Naive thymus-derived CD8-positive, alpha-beta T cell (primary cell): Measurements from ENCODE around the gene SATB2. TPM values are rescaled to one million over a fixed set of nuclear protein-coding genes. Genes with fewer than 3 reads are reported as not detected.
A peak's percentile ranks its signal among the peaks of the same experiment; 100 is the strongest.

ENCODE experiments used
- ATAC-seq, 2 donors: fragments of 150-1000 bp; cut with Tn5 transposase in 1 of 2; sonication (Bioruptor Pico), chemical (Tn5 transposase) in 1 of 2; 1 replicate in 1 of 2; 2 replicates in 1 of 2; pipeline ENCODE4 v1.10.0; 2021; ENCODE audit warnings: mild to moderate bottlenecking in 2 of 2, moderate library complexity in 2 of 2
- POLR2A ChIA-PET: fragments of 350-600 bp; sonication (Branson Sonifier 250); formaldehyde crosslinking; loops from one replicate; lab custom pipeline; 2021; ENCODE audit warnings: antibody characterized with exemption; lab: Charles Lee
- DNase-seq, 10 donors: peaks; one replicate each; pipeline versions ENCODE4 v3.0.0 to v3.0.0-alpha.2; 2020 to 2022
- H3K27ac Mint-ChIP-seq, 10 donors: one replicate each; pipeline ENCODE4 v1.8.0; 2020 to 2022; ENCODE audit warnings: mild to moderate bottlenecking in 10 of 10, mixed read lengths in 10 of 10, moderate library complexity in 4 of 10, inconsistent platforms in 1 of 10
- H3K27me3 Mint-ChIP-seq, 5 donors: one replicate each; pipeline ENCODE4 v1.8.0; 2021 to 2022; ENCODE audit warnings: mixed read lengths in 5 of 5
- H3K36me3 Mint-ChIP-seq, 3 donors: one replicate each; pipeline ENCODE4 v1.8.0; 2020 to 2022; ENCODE audit warnings: mixed read lengths in 3 of 3, mild to moderate bottlenecking in 2 of 3, inconsistent platforms in 1 of 3
- H3K4me1 Mint-ChIP-seq, 4 donors: one replicate each; pipeline ENCODE4 v1.8.0; 2021 to 2022; ENCODE audit warnings: mixed read lengths in 4 of 4
- H3K4me3 Mint-ChIP-seq, 10 donors: one replicate each; pipeline ENCODE4 v1.8.0; 2020 to 2022; ENCODE audit warnings: mild to moderate bottlenecking in 10 of 10, mixed read lengths in 10 of 10, moderate library complexity in 6 of 10, inconsistent platforms in 1 of 10
- H3K9me3 Mint-ChIP-seq, 9 donors: one replicate each; pipeline ENCODE4 v1.8.0; 2020 to 2022; ENCODE audit warnings: mixed read lengths in 9 of 9, mild to moderate bottlenecking in 3 of 9, inconsistent platforms in 1 of 9, moderate library complexity in 1 of 9
- polyA plus RNA-seq, 3 donors: library from polyadenylated mRNA; unstranded; fragments of 300-500 nt; fragmentation: Illumina TruSeq; gene quantifications; one replicate each; pipeline ENCODE4 v1.2.3, GENCODE V29; 2021
- total RNA-seq, 8 experiments: library from RNA in 2 of 8; stranded (reverse) in 2 of 8; gene quantifications; one replicate each; pipeline ENCODE4 v1.2.3 and lab custom pipeline; 2021 to 2026

SATB2 gene
- total and polyA plus RNA-seq, 5 experiments from 2014 or later = 0.02 to 0.74 (median 0.46) TPM; not detected in 1

DNA sequence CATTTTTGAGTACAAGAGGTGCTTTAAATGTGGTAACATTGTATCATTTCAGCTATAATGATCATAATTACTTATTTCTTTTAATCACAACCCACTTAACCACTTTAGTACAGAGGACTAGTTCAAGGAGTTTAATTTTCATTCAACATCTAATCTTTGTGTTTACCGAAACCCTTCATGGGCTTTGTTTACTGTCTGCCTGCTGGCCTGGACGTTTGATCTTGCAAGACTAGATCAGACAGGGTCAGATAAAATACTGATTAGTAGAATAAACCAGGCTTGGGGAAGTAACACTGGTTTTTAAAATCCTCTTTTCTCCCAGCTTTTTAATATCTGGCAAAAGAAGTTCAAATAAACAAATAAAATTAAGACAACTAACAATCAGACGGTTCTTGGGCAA lies 93.6 kb downstream of the SATB2 start:
- no peaks in the 10 kb centered on the region for H3K9me3 Mint-ChIP-seq
- POLR2A ChIA-PET = no interaction called here
- H3K36me3 Mint-ChIP-seq = no peaks in the 10 kb centered on the region
- no peak overlapping the region for H3K27ac Mint-ChIP-seq
- H3K4me3 Mint-ChIP-seq = no peak overlapping the region
- H3K4me1 Mint-ChIP-seq = no peaks in the 10 kb centered on the region
- DNase-seq = no peak
- no peak for ATAC-seq
- peaks cover 12 to 32% (median 15%) of the 10 kb centered on the region in 5 donors for H3K27me3 Mint-ChIP-seq

DNA sequence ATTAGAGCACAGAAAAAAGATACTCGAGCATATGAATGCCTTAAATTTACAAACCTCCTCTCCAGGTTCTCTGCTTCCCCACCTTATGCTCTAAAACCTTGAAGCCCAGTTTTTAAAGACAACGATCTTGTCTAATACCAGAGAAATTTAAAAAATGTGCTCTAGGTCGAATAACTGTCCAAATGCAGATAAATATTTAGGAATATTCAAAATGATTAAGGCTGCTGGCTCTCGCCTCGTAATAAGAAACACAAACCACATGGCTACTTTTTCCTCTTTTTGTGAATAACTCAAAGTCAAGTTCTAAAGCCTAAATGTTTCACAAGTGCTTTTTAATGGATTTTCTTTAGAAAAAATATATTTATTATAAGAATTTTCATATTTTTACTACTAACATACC lies 101.3 kb downstream of the SATB2 start:
- no peak overlapping the region for H3K27ac Mint-ChIP-seq
- no peaks in the 10 kb centered on the region for H3K9me3 Mint-ChIP-seq
- no peaks in the 10 kb centered on the region for H3K4me1 Mint-ChIP-seq
- POLR2A ChIA-PET = no interaction called here
- H3K4me3 Mint-ChIP-seq = no peak overlapping the region
- peaks cover 5 to 23% (median 11%) of the 10 kb centered on the region in 5 donors for H3K27me3 Mint-ChIP-seq
- H3K36me3 Mint-ChIP-seq = no peaks in the 10 kb centered on the region
- ATAC-seq = no peak
- DNase-seq = no peak

DNA sequence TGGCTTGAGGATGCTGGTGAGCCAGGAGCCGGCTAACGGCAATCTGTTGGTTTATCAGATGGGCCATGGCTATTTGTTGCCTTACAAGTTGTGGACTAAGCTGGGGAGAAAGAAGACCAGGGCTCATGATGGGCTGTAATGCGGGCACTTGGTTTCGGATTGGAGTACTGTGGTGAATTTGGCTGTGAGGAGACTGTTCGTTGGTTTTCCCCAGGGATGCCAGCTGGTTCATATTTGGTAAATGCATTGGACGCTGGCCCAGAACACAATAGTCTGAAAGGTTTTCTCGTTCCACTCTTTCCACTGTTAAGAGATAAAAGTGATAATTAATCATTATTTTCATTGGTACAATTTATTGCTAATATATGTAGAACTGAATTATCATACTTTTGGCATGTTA lies 108.9 kb downstream of the SATB2 start:
- Mint-ChIP-seq H3K27me3 (peaks cover 3 to 12% (median 7%) of the 10 kb centered on the region in 5 donors), H3K9me3 (peaks cover 0 to 7% (median 0%) of the 10 kb centered on the region in 9 donors), H3K4me3 (no peak overlapping the region), H3K27ac (no peak overlapping the region), H3K4me1 (no peaks in the 10 kb centered on the region), H3K36me3 (no peaks in the 10 kb centered on the region)
- no peak for ATAC-seq
- DNase-seq = no peak
- POLR2A ChIA-PET = no interaction called here

- peaks cover 0 to 11% (median 2%) of the 10 kb centered on the region in 5 donors for H3K27me3 Mint-ChIP-seq
- H3K36me3 Mint-ChIP-seq = no peaks in the 10 kb centered on the region
- H3K9me3 Mint-ChIP-seq = peaks cover 0 to 7% (median 0%) of the 10 kb centered on the region in 9 donors
- POLR2A ChIA-PET = no interaction called here
- H3K4me3 Mint-ChIP-seq = no peak overlapping the region
- H3K4me1 Mint-ChIP-seq = no peaks in the 10 kb centered on the region
- DNase-seq (no peak), ATAC-seq (no peak)
- H3K27ac Mint-ChIP-seq = peak overlapping the region in 1 of 10 donors; percentile 1
Observed at GRCh38 chr2:199344012-199344411, 113.7 kb downstream of the SATB2 start.

DNA sequence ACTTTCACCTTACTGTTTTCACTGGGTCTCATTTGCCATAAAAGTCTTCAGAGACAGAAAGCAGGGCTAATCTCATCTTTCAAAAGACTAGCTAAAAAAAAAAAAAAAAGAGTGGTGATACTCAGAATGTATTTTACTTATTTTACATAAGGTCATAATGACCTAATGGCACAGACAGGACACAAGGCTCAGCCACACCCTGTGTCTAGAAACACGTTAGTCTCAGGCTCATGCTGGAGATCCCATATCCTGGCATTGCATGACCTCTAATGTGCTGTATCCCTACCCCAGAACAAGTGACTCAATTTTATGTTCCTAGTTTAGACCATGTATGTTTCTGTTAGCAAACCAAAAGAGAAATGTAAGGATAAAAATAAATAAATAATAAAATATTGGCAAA lies 115.4 kb downstream of the SATB2 start:
- no peaks in the 10 kb centered on the region for H3K36me3 Mint-ChIP-seq
- no peak for ATAC-seq
- H3K27ac Mint-ChIP-seq = no peak overlapping the region
- no peak overlapping the region for H3K4me3 Mint-ChIP-seq
- no peaks in the 10 kb centered on the region for H3K4me1 Mint-ChIP-seq
- POLR2A ChIA-PET = interaction anchor here (0.6 kb wide), 1 partner anchor 66 kb away, joined by 3 read pairs; no protein-coding TSS in a partner anchor
- H3K27me3 Mint-ChIP-seq = peaks cover 0 to 10% (median 0%) of the 10 kb centered on the region in 5 donors
- DNase-seq = no peak
- peaks cover 0 to 4% (median 0%) of the 10 kb centered on the region in 9 donors for H3K9me3 Mint-ChIP-seq

DNA sequence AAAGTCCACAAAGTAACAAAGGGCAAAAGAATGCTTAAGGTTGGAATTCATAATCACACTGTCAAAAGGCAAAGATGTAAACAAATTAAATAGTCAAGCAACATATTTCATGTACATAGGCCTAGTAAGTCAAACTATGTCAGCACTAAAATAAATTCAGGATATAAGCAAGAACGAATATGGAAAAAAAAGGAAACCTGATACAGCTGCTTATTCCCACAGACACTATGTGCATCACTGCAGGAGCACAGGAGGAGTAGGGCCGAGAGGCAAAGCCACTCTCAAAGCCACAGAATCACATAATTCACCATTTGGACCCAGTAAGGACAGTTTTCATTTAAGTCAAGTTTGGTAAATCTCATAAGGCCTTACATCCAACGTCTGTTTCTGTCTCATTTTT lies 116.6 kb downstream of the SATB2 start:
- Mint-ChIP-seq H3K4me3 (no peak overlapping the region), H3K27ac (no peak overlapping the region), H3K4me1 (no peaks in the 10 kb centered on the region), H3K27me3 (peaks cover 0 to 9% (median 0%) of the 10 kb centered on the region in 5 donors), H3K9me3 (peaks cover 0 to 4% (median 0%) of the 10 kb centered on the region in 9 donors), H3K36me3 (no peaks in the 10 kb centered on the region)
- POLR2A ChIA-PET = no interaction called here
- DNase-seq (no peak), ATAC-seq (no peak)

DNA sequence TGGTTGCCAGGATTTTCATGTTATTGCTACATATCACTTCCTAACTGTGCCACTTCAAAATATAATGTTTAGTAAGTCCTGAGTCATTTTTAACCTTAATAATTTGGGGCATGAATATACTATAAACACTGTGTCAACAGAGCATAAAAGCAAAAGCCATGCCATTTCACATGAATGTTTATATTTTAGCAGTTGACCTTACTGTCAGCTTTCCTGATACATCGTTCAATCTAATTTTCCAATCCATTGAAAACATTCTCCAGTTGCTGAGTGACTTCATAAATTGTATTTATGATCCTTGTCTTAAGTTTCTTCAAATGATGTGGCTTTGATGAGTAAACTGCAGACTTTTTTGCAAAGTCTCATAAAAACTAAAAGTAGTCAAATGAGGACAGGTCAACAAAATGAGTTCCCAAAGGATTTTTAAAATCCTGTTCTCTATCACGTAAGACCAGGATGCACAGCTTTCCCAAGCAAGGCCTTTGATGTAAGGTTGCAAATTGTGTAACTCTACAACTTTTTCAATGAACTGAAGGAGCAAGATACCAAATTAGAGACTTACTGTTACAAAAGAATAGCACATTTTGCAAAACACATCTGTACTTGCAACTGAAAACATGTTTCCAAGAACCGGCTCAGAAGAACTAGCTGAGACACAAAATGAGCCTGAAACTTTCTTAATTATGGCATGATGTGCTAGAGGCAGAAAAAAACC lies 117.7 kb downstream of the SATB2 start:
- Mint-ChIP-seq H3K27ac (no peak overlapping the region), H3K4me1 (no peaks in the 10 kb centered on the region), H3K4me3 (no peak overlapping the region), H3K27me3 (peaks cover 0 to 6% (median 0%) of the 10 kb centered on the region in 5 donors), H3K9me3 (peaks cover 0 to 2% (median 0%) of the 10 kb centered on the region in 9 donors), H3K36me3 (no peaks in the 10 kb centered on the region)
- no peak for ATAC-seq
- no peak for DNase-seq
- POLR2A ChIA-PET = no interaction called here

- Mint-ChIP-seq H3K36me3 (no peaks in the 10 kb centered on the region), H3K27ac (no peak overlapping the region), H3K27me3 (peaks cover 0 to 9% (median 2%) of the 10 kb centered on the region in 5 donors), H3K9me3 (no peaks in the 10 kb centered on the region), H3K4me3 (no peak overlapping the region), H3K4me1 (no peaks in the 10 kb centered on the region)
- DNase-seq = no peak
- no peak for ATAC-seq
- POLR2A ChIA-PET = no interaction called here
Observed at GRCh38 chr2:199336546-199336945, 121.2 kb downstream of the SATB2 start.

DNA sequence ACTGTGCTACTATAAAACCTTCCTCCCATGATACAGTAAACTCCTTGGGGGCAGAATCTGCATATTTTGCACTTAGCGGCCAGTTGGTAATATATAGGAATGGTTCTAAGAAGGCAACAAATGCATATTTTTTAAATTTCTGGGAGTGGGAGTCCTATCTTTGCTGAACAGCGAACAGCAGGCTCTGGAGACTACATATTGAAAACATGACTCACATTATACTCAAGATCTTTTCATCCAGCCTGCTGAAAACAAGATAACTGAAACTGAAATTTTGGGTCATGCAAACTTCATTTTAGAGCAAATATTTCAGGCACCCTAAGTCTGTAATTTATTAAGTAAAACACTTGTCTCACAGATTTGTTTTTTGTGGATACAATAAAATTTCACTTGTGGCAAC lies 122.2 kb downstream of the SATB2 start:
- DNase-seq = no peak
- Mint-ChIP-seq H3K9me3 (no peaks in the 10 kb centered on the region), H3K36me3 (no peaks in the 10 kb centered on the region), H3K27ac (no peak overlapping the region), H3K27me3 (peaks cover 0 to 9% (median 2%) of the 10 kb centered on the region in 5 donors), H3K4me3 (no peak overlapping the region), H3K4me1 (no peaks in the 10 kb centered on the region)
- no peak for ATAC-seq
- POLR2A ChIA-PET = no interaction called here

- DNase-seq (no peak), ATAC-seq (no peak)
- Mint-ChIP-seq H3K27ac (no peak overlapping the region), H3K9me3 (peaks cover 0 to 4% (median 0%) of the 10 kb centered on the region in 9 donors), H3K4me1 (no peaks in the 10 kb centered on the region), H3K4me3 (no peak overlapping the region), H3K36me3 (no peaks in the 10 kb centered on the region), H3K27me3 (peaks cover 0 to 9% (median 0%) of the 10 kb centered on the region in 5 donors)
- POLR2A ChIA-PET = no interaction called here
Observed at GRCh38 chr2:199329466-199329865, 128.3 kb downstream of the SATB2 start.

DNA sequence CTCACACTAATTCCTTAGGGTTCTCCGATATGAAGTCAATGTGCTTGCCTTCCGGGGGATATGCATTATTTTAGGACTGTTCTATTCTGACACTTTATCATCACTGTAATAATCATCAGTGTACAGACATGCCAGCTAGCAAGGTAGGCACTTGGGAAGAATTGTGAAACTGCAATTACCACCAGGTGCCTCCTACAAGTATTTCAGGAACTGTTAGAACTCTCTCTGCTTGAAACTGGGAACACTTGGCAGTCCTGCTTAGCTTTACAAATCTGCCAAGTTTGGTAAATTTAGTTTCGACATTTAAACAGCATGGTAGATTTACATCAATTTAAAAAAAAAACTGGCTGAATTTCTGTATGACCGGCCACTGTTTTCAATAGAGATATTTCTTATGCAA lies 128.7 kb downstream of the SATB2 start:
- Mint-ChIP-seq H3K4me1 (no peaks in the 10 kb centered on the region), H3K27ac (no peak overlapping the region), H3K4me3 (no peak overlapping the region), H3K9me3 (peaks cover 0 to 4% (median 0%) of the 10 kb centered on the region in 9 donors), H3K27me3 (peaks cover 0 to 9% (median 0%) of the 10 kb centered on the region in 5 donors), H3K36me3 (no peaks in the 10 kb centered on the region)
- ATAC-seq (no peak), DNase-seq (no peak)
- POLR2A ChIA-PET = no interaction called here

- Mint-ChIP-seq H3K4me1 (no peaks in the 10 kb centered on the region), H3K27ac (no peak overlapping the region), H3K4me3 (no peak overlapping the region), H3K36me3 (no peaks in the 10 kb centered on the region), H3K9me3 (peaks cover 0 to 4% (median 0%) of the 10 kb centered on the region in 9 donors), H3K27me3 (peaks cover 0 to 7% (median 0%) of the 10 kb centered on the region in 5 donors)
- POLR2A ChIA-PET = no interaction called here
- no peak for ATAC-seq
- no peak for DNase-seq
Observed at GRCh38 chr2:199325881-199326280, 131.9 kb downstream of the SATB2 start.

DNA sequence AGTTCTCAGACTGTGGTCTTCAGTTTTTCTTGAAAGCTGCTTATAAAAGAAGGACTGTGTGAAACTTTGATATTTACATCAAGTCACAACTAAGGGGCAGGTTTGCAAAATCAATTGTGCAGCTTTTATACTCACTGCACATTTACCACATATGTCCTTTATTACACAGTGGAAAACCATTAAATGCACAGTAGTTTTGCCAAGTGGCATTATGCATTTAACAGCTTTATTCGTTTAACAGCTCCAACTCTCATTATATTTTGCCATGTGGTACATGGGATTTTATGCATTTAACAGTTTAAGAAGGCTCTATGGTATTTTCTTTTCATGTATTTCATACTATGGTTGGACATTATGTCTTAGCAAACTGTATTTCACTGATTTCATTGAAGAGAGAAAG lies 135.6 kb downstream of the SATB2 start:
- Mint-ChIP-seq H3K9me3 (peaks cover 0 to 2% (median 0%) of the 10 kb centered on the region in 9 donors), H3K27ac (no peak overlapping the region), H3K36me3 (no peaks in the 10 kb centered on the region), H3K27me3 (peaks cover 0 to 10% (median 2%) of the 10 kb centered on the region in 5 donors), H3K4me1 (no peaks in the 10 kb centered on the region), H3K4me3 (no peak overlapping the region)
- DNase-seq (no peak), ATAC-seq (no peak)
- POLR2A ChIA-PET = no interaction called here
